Body of pancreas (tissue), 4 donors: Measurements from ENCODE around the gene MICU1.

Experiments used
- CTCF ChIP-seq, 7 experiments: fragments of 450-650 bp in 4 of 7; fragments of 200-600 bp in 3 of 7; sonication (generic) in 3 of 7; IDR thresholded peaks; one replicate each; pipeline ENCODE4 v1.5.1; 2016 to 2019; ENCODE audit warnings: antibody characterized with exemption in 7 of 7
- POLR2A ChIP-seq, 3 donors: fragments of 450-650 bp; IDR thresholded peaks; one replicate each; pipeline ENCODE4 v1.6.1; 2016; ENCODE audit warnings: antibody characterized with exemption in 3 of 3, mild to moderate bottlenecking in 2 of 3

- peak; percentile 86 to 97 (median 92) for TF ChIP-seq CTCF (IDR thresholded peaks at IDR 0.05)
- TF ChIP-seq POLR2A (IDR thresholded peaks at IDR 0.05): no peak
Observed at GRCh38 chr10:72340510-72341261, 285.2 kb downstream of the MICU1 start.
